HepG2 (cell line): ENCODE data around the gene HSPA4L.

Source experiments
- DNMT1 ChIP-seq: sonication (generic); formaldehyde crosslinking; IDR thresholded peaks from 2 replicates; pipeline ENCODE4 v1.5.1; 2020; ENCODE audit warnings: mild to moderate bottlenecking, missing genetic modification reagents
- NFIB ChIP-seq: sonication (generic); formaldehyde crosslinking; IDR thresholded peaks from 2 replicates; pipeline ENCODE4 v1.9.0; 2021; ENCODE audit warnings: missing genetic modification reagents, mild to moderate bottlenecking, borderline replicate concordance
- PCBP2 ChIP-seq: fragments of 200-400 bp; formaldehyde crosslinking; optimal IDR thresholded peaks from 2 replicates; pipeline ENCODE3; 2018; ENCODE audit warnings: low read length, low read depth; ENCODE audit not compliant: poor library complexity, severe bottlenecking
- POLR2AphosphoS2 ChIP-seq: IDR thresholded peaks from 2 replicates; pipeline ENCODE4 v1.6.1; 2011; ENCODE audit warnings: low read depth, low read length, improper control_type of control experiment
- REST ChIP-seq, 2 experiments: IDR thresholded peaks; 2 replicates each; pipeline ENCODE4 v1.6.1; 2011 to 2012; ENCODE audit warnings: low read length in 2 of 2, borderline replicate concordance in 1 of 2, low read depth in 1 of 2, mild to moderate bottlenecking in 1 of 2, moderate library complexity in 1 of 2
- SAFB2 ChIP-seq: sonication (generic); formaldehyde crosslinking; IDR thresholded peaks from 2 replicates; pipeline ENCODE4 v1.5.1; 2020; ENCODE audit warnings: missing genetic modification reagents, low read depth, mild to moderate bottlenecking, borderline replicate concordance
- SNAPC2 ChIP-seq: sonication (generic); formaldehyde crosslinking; IDR thresholded peaks from 2 replicates; pipeline ENCODE4 v1.8.1; 2022; ENCODE audit warnings: mild to moderate bottlenecking, missing genetic modification reagents
- ZNF124 ChIP-seq: sonication (generic); formaldehyde crosslinking; IDR thresholded peaks from 2 replicates; pipeline ENCODE4 v1.4.0; 2020; ENCODE audit warnings: missing genetic modification reagents

- no peak for TF ChIP-seq DNMT1 (CRISPR knock-in tag)
- TF ChIP-seq ZNF124: no peak
- TF ChIP-seq SAFB2 (CRISPR knock-in tag): no peak
- no peak for TF ChIP-seq SNAPC2 (CRISPR knock-in tag)
- no peak for TF ChIP-seq NFIB (CRISPR knock-in tag)
- no peak for TF ChIP-seq PCBP2
- no peak for TF ChIP-seq POLR2AphosphoS2
- TF ChIP-seq REST (IDR thresholded peaks at IDR 0.05; ENCODE audit: borderline replicate concordance in 1 of 2, low read depth in 1 of 2, low read length in 2 of 2): no peak
Measured at GRCh38 chr4:127799711-127800110, 17.6 kb downstream of the HSPA4L start.
